GM19035 (cell line): ENCODE measurements around the gene THYN1.
A peak's percentile ranks its signal among the peaks of the same experiment; 100 is the strongest.
"Not testable (repeated sequence)": the region's sequence is repeated elsewhere in the genome, so short reads cannot be mapped to it uniquely, and the experiment has no call there.

Experiments used
- ATAC-seq: cut with Tn5 transposase; IDR thresholded peaks from one replicate; pipeline ENCODE4 v1.9.1; 2021; ENCODE audit not compliant: unreplicated experiment

Gene THYN1

DNA sequence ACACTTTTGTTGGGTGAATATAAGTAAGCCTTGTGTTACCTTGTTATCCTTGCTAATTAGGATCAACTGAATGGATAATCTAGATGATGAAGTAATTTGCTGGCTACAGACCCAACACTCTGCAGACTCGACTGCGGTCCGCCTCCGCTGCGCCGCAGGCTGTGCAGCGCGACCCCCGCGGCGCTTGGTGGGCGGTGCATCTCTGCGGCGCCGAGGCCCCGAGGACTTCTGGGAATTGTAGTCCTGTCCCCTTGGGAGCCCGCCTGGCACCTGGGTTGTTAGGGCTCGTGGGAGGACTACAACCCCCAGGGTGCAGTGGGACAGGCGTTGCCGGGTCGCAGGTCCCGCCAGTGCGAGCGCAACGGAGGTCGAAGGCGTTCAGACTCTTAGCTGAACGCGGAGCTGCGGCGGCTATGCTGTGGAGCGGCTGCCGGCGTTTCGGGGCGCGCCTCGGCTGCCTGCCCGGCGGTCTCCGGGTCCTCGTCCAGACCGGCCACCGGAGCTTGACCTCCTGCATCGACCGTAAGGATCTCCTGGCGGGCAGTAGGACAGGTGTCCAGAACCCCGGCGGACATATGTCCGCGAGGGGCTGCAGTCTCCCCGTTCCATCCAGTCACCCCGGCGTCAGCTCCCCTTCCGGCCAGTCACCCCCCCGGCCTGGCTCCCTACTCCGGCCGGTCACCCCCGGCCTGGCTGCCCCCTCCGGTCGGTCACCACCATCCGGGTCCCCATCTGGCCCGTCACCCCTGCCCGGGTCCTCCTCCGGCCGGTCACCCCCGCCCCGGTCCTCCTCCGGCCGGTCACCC, at the start of gene THYN1, which contains the start of gene ACAD8:
Gene THYN1 (minus strand): TSS at position 165 of the 806 bp plus-strand sequence. CDS start 470 bp downstream, outside the sequence.
Gene ACAD8 (plus strand): TSS at position 381 of the 806 bp plus-strand sequence. CDS start 33 bp downstream, at position 414.
- ATAC-seq, result peak; percentile 99

DNA sequence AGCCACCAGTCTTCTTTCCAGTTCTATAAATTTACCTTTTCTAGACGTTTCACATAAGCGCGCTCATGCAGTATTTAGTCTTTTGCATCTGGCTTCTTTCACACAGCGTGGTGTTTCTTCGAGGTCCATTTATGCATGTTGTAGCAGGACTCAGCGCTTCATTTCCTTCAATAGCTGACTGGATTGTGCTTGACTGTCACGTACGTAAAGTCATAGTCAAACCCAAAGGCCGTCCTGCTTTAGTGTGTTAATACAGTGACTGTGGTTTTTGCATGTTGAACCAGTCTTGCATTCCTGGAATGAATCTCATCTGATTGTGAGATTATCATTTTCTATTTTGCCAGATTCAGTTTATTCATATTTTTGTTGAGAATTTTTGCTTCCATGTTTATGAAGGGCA, 41.5 kb upstream of the THYN1 start:
- ATAC-seq, result no peak

DNA sequence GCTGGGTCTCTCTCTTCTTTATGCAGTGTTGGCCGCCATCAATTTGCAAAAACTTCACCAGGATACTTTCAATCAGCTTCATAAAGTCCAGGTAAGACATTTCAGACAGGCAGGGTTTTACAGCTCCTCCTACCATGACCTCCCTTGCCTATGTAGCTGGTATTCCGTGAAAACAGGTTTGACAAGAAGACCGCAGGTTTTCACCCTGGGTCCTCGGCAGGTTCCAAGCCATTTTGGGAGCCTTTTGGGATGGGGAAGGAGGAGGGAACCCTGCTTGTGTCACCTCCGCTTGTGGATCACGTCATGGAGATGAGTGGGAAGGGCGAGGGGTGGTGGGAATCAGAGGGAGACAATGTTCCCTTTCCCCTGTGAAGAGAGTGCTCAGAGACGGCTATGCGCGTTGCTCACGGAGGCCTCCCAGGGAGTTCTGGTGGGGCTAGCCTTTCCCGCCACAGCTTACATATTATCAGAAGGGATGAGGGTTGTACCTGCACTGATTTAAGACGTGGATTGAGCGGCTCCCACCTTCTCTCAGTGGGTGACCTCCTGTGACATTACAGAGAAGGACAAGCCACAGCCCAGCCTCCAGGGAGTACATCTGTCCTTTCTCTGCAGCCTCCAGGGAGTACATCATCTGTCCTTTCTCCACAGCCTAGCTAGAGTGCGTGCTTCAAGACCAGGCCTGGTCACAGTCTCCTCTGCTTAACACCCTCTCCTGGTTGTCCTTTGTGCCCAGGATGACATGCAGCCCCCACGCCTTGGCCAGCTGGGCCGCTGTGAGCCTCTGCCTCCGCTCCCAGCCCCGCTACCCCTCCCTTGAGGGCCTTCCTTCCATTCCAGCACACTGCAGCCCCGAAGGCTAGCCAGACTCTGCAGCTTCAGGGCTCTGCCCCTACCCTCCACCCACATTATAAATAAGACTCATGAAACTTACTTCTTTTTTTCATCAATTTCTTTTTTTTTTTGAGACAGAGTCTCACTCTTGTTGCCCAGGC, 40.3 kb upstream of the THYN1 start:
- no peak for ATAC-seq

DNA sequence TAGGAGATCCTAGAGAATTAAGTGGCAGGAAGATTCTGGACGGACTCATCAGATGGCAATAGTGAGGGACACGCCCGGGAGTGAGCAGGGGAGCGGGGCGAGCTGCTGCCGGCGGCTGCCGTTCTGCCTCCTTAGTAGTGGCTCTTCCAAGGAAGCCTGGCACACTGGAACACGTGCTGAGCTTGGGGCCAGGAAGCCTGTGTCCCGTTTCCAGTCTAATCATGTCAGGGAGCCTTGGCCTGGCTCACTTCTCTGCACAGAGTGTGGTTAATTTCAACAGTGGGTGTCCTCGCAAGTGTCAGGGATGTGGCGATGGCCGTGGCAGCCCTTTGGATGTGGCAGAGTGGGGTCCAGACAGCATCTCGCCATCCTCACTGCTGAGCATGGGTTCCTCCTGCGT, 39.5 kb upstream of the THYN1 start:
- ATAC-seq, result no peak

DNA sequence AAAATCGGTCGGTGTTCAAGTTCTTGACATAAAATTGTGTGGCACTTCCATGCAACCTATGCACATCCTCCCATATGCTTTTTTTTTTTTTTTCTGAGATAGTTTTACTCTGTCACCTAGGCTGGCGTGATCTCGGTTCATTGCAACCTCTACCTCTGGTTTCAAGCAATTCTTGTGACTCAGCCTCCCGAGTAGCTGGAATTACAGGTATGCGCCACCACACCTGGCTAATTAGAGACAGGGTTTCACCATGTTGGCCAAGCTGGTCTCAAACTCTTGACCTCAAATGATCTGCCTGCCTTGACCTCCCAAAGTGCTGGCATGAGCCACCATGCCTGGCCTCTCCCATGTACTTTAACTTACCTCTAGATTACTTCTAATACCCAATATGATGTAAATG, 38.0 kb upstream of the THYN1 start:
- no peak for ATAC-seq

DNA sequence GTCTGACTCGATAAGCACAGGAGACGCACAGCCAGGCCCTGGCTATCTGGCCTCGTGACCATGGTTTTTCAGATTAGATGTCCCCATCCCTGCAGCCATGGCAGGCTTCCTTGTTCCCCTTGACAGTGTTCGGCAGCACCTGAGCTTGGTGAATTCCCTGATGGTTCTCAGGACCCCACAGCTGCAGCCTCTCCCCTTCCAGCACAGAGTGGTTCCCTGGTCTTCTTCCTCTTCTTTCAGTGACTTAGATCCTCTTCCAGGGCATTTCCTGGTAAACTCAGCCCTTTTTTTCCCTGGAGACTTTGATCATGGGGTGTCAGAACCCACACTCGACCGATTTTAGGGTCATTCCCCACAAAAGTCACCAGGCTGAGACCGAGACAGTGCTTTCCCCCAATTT, 37.5 kb upstream of the THYN1 start:
- ATAC-seq, result no peak

DNA sequence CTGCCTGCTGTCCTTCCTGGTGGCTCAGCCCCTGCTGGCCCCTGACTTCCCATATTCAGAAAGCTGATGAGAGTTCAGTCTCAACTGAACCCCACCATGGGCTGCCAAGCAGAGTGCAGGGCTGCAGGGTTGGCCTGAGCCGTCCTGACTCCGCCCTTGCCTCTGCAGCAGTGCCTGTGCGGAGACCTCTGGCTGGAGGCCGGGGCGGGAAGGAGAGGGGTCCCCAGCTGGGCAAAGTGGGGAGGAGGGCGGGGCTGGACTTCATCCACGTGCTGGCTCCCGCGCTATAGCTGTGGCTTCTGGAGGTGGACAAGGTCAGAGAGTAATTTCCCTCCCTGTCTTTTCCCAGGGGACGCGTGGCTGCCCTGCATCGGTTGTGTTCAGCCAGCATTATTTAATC, 36.6 kb upstream of the THYN1 start:
- ATAC-seq, result no peak

DNA sequence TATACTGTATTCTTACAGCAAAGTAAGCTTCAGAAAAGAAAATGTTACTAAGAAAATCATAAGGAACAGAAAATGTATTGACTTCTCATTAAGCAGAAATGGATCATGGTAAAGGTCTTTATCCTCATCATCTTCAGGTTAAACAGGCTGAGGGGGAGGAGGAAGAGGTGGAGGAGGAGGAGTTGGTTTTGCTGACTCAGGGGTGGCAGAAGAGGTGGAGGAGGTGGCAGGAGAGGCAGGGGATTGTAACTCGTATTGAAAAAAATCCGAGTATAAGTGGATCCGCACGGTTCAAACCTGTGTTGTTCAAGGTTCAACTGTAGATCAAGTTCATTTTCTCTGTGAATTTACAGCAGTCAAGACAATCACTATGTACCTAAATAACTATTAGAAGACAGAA, 36.0 kb upstream of the THYN1 start:
- no peak for ATAC-seq

DNA sequence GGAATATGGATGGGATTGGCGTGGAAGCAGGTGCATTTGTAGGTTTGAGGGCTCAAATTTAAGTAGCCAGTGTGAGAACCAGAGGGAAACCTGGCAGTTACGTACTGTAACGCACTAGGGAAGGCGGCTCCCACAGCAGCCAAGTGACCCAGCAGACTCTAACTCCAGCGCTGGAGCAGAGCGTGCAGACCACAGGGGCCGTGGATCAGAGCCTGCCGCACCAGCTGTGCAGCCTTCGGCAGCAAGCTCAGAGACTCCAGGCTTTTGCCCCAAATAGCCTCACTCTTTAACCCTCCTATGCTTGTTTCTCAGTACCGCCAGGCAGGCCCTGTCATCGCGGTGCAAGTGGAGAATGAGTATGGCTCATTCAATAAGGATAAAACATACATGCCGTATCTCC, 35.3 kb upstream of the THYN1 start:
- no peak for ATAC-seq

DNA sequence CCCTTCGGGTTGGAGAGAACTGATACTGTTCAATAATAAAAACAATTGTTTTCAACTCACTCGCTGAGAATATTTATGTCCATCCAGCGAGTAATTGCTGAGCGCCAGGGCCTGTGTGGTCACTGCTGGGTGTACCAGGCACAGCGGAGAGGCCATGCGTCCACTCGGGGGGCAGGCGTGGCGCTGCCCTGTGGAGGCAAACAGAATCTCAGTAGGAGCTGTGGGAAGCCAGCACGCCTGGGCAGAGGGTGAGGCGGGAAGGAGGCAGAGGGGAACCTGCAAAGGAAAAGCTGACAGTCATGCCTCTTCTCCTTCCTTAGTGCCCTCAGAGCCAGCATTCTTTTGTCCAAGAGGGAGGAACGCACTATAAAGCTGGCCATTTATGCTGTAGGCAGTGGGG, 34.4 kb upstream of the THYN1 start:
- ATAC-seq, result no peak

DNA sequence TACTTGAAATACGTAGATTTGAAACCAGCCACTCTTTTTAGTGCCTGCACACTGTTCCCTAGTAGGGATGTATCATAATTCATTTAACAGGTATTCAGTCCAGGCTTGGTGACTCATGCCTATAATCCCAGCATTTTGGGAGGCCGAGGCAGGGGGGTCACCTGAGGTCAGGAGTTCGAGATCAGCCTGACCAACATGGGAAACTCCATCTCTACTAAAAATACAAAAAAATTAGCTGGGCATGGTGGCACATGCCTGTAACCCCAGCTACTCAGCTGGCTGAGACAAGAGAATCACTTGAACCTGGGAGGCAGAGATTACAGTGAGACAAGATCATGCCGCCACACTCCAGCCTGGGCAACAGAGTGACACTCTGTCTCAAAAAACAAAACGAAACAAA, 31.2 kb upstream of the THYN1 start:
- ATAC-seq, result not testable (repeated sequence)

DNA sequence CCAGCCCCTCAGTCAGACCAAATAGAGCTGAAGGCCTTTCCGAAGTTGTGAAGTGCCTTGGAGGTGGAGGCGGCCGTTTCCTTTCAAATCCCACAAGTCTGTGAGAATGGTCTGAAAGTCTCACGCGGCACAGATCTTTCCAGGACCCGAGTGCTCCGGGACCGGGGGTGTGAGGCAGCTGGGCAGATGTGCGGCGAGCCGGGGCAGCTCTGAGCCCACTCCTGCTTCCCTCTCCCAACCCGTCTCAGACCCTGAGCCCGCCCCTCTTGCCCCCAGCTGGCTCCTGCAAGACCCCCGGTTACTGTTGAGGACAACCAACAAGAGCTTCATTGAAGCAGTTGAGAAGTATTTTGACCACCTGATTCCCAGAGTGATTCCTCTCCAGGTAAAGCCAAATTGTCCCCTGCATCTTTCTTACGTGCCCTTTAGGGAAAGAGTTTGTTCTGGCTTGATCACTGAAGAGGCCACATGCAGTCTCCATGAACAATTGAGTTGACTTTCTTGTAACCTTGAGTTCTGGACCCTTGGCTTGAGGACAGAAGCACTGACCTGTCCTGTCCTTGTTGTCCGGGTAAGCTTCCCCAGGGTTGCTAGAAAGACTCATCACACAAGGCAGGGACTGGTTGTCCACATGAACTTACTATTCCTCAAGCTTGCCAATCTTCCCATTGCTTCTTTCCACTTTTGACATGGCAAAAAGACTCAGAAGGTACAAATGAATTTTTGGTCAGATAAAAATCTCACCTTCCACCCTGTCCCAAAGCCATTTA, 30.5 kb upstream of the THYN1 start:
- no peak for ATAC-seq

DNA sequence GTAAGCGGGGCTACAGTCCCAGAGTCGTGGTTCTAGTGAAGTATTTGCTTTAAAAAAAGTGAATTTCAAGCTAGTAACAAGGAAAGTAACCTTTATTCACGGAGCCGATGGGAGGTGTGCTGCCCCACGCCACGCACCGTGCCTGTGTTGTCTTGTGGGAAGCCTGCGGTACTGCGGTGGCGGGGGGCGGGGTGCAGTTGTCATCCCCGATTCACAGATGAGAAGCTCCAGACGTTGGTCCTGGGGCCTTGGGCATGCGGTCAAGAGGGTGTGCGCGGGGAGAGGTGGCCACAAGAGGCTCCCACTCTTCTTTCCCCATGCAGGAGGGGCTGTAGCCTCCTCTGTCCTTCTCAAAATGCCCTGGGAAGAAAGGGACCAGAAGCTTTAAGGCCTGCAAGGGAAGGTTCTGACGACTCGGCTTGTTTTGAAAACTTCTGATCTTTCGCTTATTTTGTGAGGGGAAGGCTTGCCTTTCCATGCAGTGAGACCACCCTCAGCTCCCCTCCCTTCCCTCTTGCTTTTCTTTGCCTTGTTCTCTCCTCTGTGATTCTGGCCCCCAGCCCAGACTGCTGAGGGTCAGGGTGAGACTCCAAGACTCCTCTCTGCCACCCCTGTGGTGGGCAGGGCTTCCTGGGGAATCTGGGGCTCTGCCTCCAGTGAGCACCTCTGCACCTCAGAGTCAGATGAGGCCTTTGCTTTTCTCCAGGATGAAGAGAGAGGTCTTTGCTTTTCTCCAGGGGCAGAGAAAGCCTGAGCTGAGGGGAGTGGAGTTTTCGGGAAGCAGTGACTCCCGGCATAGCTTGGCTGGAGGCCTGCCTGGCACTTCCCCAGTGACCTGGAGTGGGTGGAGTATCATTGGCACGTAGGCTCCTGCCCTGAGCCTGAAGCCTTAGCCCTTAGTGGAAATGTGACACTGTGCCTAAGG, 29.2 kb upstream of the THYN1 start:
- no peak for ATAC-seq

DNA sequence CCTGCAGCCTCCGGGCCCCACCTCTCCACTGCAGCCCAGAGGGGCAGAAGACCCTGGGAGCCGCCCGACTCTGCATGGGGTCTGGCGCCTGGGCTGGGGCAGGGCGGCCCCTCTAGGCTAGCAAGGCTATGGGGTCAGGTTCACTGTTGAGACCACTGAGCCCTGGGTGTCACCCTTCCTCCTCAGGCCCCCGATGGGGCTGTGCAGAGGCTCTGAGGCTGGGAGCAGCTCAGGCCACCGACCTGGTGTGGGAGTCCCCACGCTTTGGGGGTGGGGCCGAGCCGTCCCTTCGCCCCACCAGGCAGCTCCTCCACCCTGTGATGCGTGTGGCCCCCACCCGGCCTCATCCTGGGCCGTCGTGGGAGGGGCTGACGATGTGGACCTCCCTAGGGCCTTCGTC, 28.5 kb upstream of the THYN1 start:
- ATAC-seq, result not testable (repeated sequence)

DNA sequence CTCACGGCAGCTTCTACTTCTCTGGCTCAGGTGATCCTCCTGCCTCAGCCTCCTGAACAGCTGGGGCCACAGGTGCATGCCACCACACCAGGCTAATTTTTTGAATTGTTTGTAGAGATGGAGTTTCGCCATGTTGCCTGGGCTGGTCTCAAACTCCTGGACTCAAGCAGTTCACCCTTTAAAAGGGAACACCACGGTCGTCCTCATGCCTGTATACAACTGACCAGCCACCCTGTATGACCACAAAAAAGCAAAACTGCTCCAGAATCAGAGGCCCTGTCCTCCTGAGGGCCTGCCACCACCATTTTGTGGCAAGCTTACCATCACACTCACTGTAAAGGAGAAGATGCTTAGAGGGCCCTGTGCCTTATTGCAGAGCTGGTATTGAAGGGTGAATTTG, 25.2 kb upstream of the THYN1 start:
- no peak for ATAC-seq

DNA sequence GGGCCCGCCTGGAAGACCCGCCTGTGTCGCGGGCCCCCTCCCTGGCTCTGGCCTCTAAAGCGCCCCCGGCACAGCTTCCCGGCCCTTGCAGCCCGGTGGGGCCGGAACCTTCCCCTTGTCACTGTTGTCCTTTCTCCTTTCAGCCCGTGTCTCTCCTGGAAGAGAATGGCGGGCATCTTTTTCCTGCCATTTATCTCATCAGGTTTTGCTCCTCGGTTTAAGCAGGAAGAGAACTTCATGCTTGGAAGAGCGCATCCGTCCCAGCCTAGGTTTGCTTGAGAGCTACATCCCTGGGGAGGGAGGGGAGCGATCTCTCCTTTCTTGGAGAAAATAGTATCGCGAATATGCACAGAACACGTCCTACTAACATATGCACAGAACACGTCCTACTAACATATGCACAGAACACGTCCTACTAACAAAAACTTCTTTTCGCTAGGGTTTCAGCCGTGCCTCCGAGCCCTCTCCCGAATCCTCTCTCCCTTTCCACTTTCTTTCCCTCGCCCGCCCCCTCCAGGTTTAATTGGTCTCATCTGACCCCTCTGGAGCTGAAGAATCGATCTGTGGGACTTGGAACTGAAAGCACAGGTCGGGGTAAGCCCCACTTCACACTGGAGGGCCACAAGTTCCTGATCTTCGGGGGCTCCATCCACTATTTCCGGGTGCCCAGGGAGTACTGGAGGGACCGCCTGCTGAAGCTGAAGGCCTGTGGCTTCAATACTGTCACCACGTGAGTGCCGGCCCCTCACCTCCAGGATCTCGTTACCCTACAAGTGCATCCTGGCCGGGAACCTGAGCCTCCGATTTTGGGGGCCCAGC, 24.2 kb upstream of the THYN1 start:
- no peak for ATAC-seq

DNA sequence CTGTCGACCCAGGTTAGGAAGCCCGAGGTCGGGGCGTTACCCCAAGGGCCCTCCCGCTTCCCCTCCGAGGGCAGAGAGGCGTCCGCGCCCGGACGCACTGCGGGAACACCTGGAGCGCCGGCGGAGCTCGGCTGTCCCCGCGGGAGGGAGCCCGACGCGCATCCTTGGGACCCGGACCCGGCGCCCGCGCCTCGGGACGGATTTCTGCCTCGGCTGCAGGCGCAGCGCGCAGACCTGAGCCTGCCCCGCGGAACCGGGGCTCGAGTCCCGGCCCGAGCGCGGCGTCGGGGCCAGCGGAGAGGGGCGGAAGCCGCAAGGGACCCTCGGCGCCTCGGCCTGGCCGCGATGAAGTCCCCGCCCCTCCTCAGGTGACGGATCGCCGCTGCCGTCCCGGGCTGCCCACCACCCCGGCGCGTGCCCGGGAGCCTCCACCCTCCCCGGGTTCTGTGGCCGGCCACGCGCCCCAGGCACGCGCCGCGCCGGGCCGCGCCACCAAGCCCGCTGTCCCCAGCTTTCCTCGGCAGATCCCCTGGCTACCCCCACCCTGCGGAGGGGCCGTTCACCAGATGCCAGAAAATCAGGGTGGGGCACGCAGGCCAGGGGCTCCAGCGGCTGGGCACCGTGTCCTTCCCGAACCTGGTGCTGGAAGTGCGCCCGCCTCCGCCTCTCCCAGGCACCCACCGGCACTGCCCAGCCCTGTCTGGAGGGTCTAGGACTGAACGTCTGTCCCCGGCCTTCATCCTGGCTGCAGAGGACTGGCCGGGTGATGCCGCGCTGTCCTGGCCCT, 23.4 kb upstream of the THYN1 start:
- ATAC-seq, result peak; percentile 25
